HCT116 (cell line): Measurements from ENCODE around the gene CSHL1. TPM values are rescaled to one million over a fixed set of nuclear protein-coding genes. Genes with fewer than 3 reads are reported as not detected.

Experiments
- ATAC-seq: fragments of 200-7000 bp; cut with Tn5 transposase; 2 replicates; pipeline ENCODE4 v1.9.1; 2020; ENCODE audit warnings: mild to moderate bottlenecking, moderate library complexity
- BruUV-seq: library from RNA; stranded (reverse); fragments of 400-500 nt; replicated peaks from 2 replicates; lab custom pipeline; 2021; lab: Mats Ljungman, UMichigan
- CTCF ChIA-PET: fragments of 300-600 bp; sonication (Branson Sonifier 250); formaldehyde crosslinking; loops from one replicate; lab custom pipeline; 2021; ENCODE audit warnings: antibody characterized with exemption; lab: Charles Lee
- POLR2A ChIA-PET: fragments of 300-600, 350-600 bp; sonication (Branson Sonifier 250); formaldehyde crosslinking; loops from one replicate; lab custom pipeline; 2021; ENCODE audit warnings: antibody characterized with exemption; lab: Charles Lee
- RAD21 ChIA-PET, 2 experiments: fragments of 300-600 bp; sonication (Branson Sonifier 250); formaldehyde crosslinking; loops; one replicate each; lab custom pipeline; 2023; ENCODE audit warnings: low total read pairs in 2 of 2; ENCODE audit not compliant: uncharacterized antibody in 2 of 2, unreplicated experiment in 2 of 2, low non-redundant PET in 1 of 2; lab: Charles Lee
- DNase-seq: peaks from one replicate; pipeline ENCODE4 v3.0.0-alpha.2; 2010; ENCODE audit warnings: low read depth, low spot score
- H2AFZ ChIP-seq: fragments of 200-600 bp; shearing (Covaris generic), sonication (generic); 2 replicates; pipeline ENCODE4 v1.6.1; 2017; ENCODE audit warnings: low read depth, mixed run types, mixed read lengths, antibody characterized with exemption, low read length; ENCODE audit not compliant: poor library complexity, severe bottlenecking
- H3K27ac ChIP-seq: 2 replicates; pipeline ENCODE4 v1.5.1; 2012; ENCODE audit warnings: low read depth, low read length
- H3K27me3 ChIP-seq: fragments of 200-600 bp; sonication (generic); 2 replicates; pipeline ENCODE4 v1.6.1; 2016; ENCODE audit warnings: mixed run types, low read length, mixed read lengths; ENCODE audit not compliant: insufficient read depth
- H3K36me3 ChIP-seq, 2 experiments: fragments of 200-500 bp in 1 of 2; fragments of 200-600 bp in 1 of 2; sonication (Bioruptor generic) in 1 of 2; sonication (generic) in 1 of 2; 2 replicates each; pipeline versions ENCODE4 v1.5.1 to v1.6.1; 2014 to 2016; ENCODE audit warnings: low read length in 2 of 2, inconsistent platforms in 1 of 2, mixed read lengths in 1 of 2, mixed run types in 1 of 2; ENCODE audit not compliant: insufficient read depth in 2 of 2, control insufficient read depth in 1 of 2
- H3K4me1 ChIP-seq, 2 experiments: fragments of 200-600 bp in 1 of 2; sonication (generic) in 1 of 2; 2 replicates each; pipeline versions ENCODE4 v1.5.1 to v1.6.1; 2012 to 2017; ENCODE audit warnings: low read length in 2 of 2, inconsistent platforms in 1 of 2, mild to moderate bottlenecking in 1 of 2, mixed read lengths in 1 of 2, mixed run types in 1 of 2, moderate library complexity in 1 of 2; ENCODE audit not compliant: insufficient read depth in 2 of 2, control insufficient read depth in 1 of 2
- H3K4me2 ChIP-seq: fragments of 200-600 bp; sonication (generic); 2 replicates; pipeline ENCODE4 v1.6.1; 2017; ENCODE audit warnings: mixed run types, low read length, mixed read lengths
- H3K4me3 ChIP-seq, 2 experiments: fragments of 200-600 bp in 1 of 2; sonication (generic) in 1 of 2; replicated peaks in 1 of 2; 2 replicates each; pipeline ENCODE4 v1.5.1; 2011 to 2016; ENCODE audit warnings: low read length in 2 of 2, control low read depth in 1 of 2, low read depth in 1 of 2, mild to moderate bottlenecking in 1 of 2, mixed read lengths in 1 of 2, mixed run types in 1 of 2
- H3K79me2 ChIP-seq: fragments of 200-600 bp; sonication (generic); 2 replicates; pipeline ENCODE4 v1.6.1; 2017; ENCODE audit warnings: mild to moderate bottlenecking, mixed run types, low read length, moderate library complexity, mixed read lengths; ENCODE audit not compliant: insufficient read depth
- H3K9ac ChIP-seq: fragments of 200-600 bp; sonication (generic); 2 replicates; pipeline ENCODE4 v1.6.1; 2016; ENCODE audit warnings: low read length, mixed read lengths
- H3K9me2 ChIP-seq: fragments of 200-600 bp; sonication (generic), shearing (Covaris generic); 2 replicates; pipeline ENCODE4 v1.6.1; 2017; ENCODE audit warnings: mixed run types, mild to moderate bottlenecking, moderate library complexity; ENCODE audit not compliant: insufficient read depth
- H3K9me3 ChIP-seq, 2 experiments: fragments of 200-500 bp in 1 of 2; fragments of 200-600 bp in 1 of 2; sonication (Bioruptor generic) in 1 of 2; sonication (generic) in 1 of 2; 2 replicates each; pipeline ENCODE4 v1.6.1; 2014 to 2017; ENCODE audit warnings: low read length in 2 of 2, mixed read lengths in 2 of 2, inconsistent platforms in 1 of 2, low read depth in 1 of 2, mild to moderate bottlenecking in 1 of 2, mixed run types in 1 of 2, moderate library complexity in 1 of 2; ENCODE audit not compliant: control insufficient read depth in 1 of 2, insufficient read depth in 1 of 2
- H4K20me1 ChIP-seq: fragments of 200-600 bp; sonication (generic), shearing (Covaris generic); 2 replicates; pipeline ENCODE4 v1.6.1; 2017; ENCODE audit warnings: mixed run types, mild to moderate bottlenecking, moderate library complexity; ENCODE audit not compliant: insufficient read depth
- ATF3 ChIP-seq: IDR thresholded peaks from 2 replicates; pipeline ENCODE4 v1.6.1; 2012
- EZH2 ChIP-seq: fragments of 200-600 bp; sonication (generic); IDR thresholded peaks from 2 replicates; pipeline ENCODE4 v1.6.1; 2017; ENCODE audit warnings: antibody characterized with exemption, mixed run types
- FOSL1 ChIP-seq: IDR thresholded peaks from 2 replicates; pipeline ENCODE4 v1.6.1; 2012; ENCODE audit warnings: low read depth
- SRF ChIP-seq: IDR thresholded peaks from 2 replicates; pipeline ENCODE4 v1.6.1; 2012; ENCODE audit warnings: low read depth
- TCF7L2 ChIP-seq: IDR thresholded peaks from 2 replicates; pipeline ENCODE4 v1.7.0; 2011; ENCODE audit warnings: borderline replicate concordance, inconsistent platforms; ENCODE audit not compliant: insufficient read depth, insufficient read length; ENCODE audit errors: extremely low read depth
- intact Hi-C: fragments of 100-400 bp; cut with micrococcal nuclease; formaldehyde crosslinking; loops from 2 replicates; pipeline ENCODE4 v1.10.0; 2022
- total RNA-seq: library from RNA; stranded (reverse); gene quantifications from one replicate; pipeline ENCODE4 v1.2.1, GENCODE V29; 2021; ENCODE audit not compliant: unreplicated experiment
- TF ChIP-seq, protein P1 (sequence below): IDR thresholded peaks from 2 replicates; pipeline ENCODE4 v1.6.1; 2012; ENCODE audit warnings: low read depth
- TF ChIP-seq, protein P2 (sequence below): IDR thresholded peaks from 2 replicates; pipeline ENCODE4 v1.6.1; 2012

CSHL1 gene
- total RNA-seq, 1 experiment from 2014 or later: not detected

DNA sequence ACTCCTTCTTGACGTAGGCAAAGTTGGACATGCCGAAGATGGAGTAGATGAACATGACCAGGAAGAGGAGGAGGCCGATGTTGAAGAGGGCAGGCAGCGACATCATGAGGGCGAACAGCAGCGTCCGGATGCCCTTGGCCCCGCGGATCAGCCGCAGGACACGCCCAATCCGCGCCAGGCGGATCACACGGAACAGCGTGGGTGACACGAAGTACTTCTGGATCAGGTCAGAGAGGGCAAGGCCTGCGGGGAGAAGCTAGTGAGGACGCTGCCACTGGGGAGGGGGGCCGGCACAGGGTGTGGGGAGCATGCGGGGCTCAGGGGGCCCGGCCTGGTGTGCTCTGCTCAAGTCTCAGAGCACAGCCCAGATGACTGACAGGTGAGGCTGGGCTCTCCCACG lies 30.7 kb upstream of the CSHL1 start:
- Histone ChIP-seq H3K4me3 (no peak overlapping the region), H2AFZ (no peak overlapping the region), H3K36me3 (no peaks in the 10 kb centered on the region), H3K9me2 (no peaks in the 10 kb centered on the region), H4K20me1 (no peaks in the 10 kb centered on the region), H3K9ac (no peak overlapping the region), H3K9me3 (no peaks in the 10 kb centered on the region), H3K4me1 (peaks cover 0 to 4% of the 10 kb centered on the region in 2 experiments; a peak in 1 of 4 replicates), H3K79me2 (no peaks in the 10 kb centered on the region), H3K27ac (no peak overlapping the region), H3K4me2 (no peak overlapping the region), H3K27me3 (no peaks in the 10 kb centered on the region)
- ChIA-PET CTCF (interaction anchor here (0.8 to 1.0 kb wide), 2 partner anchors 9 kb away, joined by 3 read pairs; no protein-coding TSS in a partner anchor), RAD21 (no interaction called here), POLR2A (no interaction called here)
- DNase-seq (no peak), ATAC-seq (no peak)
- TF ChIP-seq, protein P1, sequence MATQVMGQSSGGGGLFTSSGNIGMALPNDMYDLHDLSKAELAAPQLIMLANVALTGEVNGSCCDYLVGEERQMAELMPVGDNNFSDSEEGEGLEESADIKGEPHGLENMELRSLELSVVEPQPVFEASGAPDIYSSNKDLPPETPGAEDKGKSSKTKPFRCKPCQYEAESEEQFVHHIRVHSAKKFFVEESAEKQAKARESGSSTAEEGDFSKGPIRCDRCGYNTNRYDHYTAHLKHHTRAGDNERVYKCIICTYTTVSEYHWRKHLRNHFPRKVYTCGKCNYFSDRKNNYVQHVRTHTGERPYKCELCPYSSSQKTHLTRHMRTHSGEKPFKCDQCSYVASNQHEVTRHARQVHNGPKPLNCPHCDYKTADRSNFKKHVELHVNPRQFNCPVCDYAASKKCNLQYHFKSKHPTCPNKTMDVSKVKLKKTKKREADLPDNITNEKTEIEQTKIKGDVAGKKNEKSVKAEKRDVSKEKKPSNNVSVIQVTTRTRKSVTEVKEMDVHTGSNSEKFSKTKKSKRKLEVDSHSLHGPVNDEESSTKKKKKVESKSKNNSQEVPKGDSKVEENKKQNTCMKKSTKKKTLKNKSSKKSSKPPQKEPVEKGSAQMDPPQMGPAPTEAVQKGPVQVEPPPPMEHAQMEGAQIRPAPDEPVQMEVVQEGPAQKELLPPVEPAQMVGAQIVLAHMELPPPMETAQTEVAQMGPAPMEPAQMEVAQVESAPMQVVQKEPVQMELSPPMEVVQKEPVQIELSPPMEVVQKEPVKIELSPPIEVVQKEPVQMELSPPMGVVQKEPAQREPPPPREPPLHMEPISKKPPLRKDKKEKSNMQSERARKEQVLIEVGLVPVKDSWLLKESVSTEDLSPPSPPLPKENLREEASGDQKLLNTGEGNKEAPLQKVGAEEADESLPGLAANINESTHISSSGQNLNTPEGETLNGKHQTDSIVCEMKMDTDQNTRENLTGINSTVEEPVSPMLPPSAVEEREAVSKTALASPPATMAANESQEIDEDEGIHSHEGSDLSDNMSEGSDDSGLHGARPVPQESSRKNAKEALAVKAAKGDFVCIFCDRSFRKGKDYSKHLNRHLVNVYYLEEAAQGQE: no peak
- TF ChIP-seq, protein P2, sequence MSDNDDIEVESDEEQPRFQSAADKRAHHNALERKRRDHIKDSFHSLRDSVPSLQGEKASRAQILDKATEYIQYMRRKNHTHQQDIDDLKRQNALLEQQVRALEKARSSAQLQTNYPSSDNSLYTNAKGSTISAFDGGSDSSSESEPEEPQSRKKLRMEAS: no peak
- no peak for TF ChIP-seq TCF7L2
- no peak for TF ChIP-seq ATF3
- TF ChIP-seq FOSL1: no peak
- no peak for TF ChIP-seq SRF
- TF ChIP-seq EZH2: no peak
- BruUV-seq: no TSS peak
- intact Hi-C loops: no loop called here
